Psoas muscle (tissue), 8 donors: ENCODE results near the gene ADGRG3. TPM values are rescaled to one million over a fixed set of nuclear protein-coding genes. Genes with fewer than 3 reads are reported as not detected.
A peak's percentile ranks its signal among the peaks of the same experiment; 100 is the strongest.

Experiments
- ATAC-seq, 4 donors: fragments of 200-7000 bp; cut with Tn5 transposase; one replicate each; pipeline ENCODE4 v1.9.1; 2020; ENCODE audit warnings: moderate library complexity in 3 of 4, mild to moderate bottlenecking in 2 of 4
- DNase-seq, 2 donors: peaks; one replicate each; pipeline ENCODE4 v3.0.0-alpha.2; 2020
- H3K27ac ChIP-seq: fragments of 200-600 bp; one replicate; pipeline ENCODE4 v1.8.0; 2022
- H3K27me3 ChIP-seq, 3 donors: fragments of 200-600 bp in 1 of 3; one replicate each; pipeline versions ENCODE4 v1.6.1 to v1.8.0; 2013 to 2022; ENCODE audit warnings: low read length in 2 of 3, mild to moderate bottlenecking in 2 of 3, moderate library complexity in 1 of 3; ENCODE audit not compliant: insufficient read depth in 3 of 3
- H3K36me3 ChIP-seq, 2 donors: fragments of 200-600 bp in 1 of 2; one replicate each; pipeline versions ENCODE4 v1.6.1 to v1.8.0; 2013 to 2022; ENCODE audit warnings: low read depth in 1 of 2, mild to moderate bottlenecking in 1 of 2, moderate library complexity in 1 of 2; ENCODE audit not compliant: insufficient read depth in 1 of 2
- H3K4me1 ChIP-seq: fragments of 200-600 bp; one replicate; pipeline ENCODE4 v1.8.0; 2022
- H3K4me3 ChIP-seq: fragments of 200-600 bp; one replicate; pipeline ENCODE4 v1.8.0; 2022; ENCODE audit warnings: mild to moderate bottlenecking
- H3K9me3 ChIP-seq: fragments of 200-600 bp; one replicate; pipeline ENCODE4 v1.8.0; 2022
- CTCF ChIP-seq: fragments of 200-600 bp; IDR thresholded peaks from one replicate; pipeline ENCODE4 v1.8.0; 2022; ENCODE audit warnings: antibody characterized with exemption
- WGBS, 3 donors: extraction: QIAGEN DNeasy Blood & Tissue Kit; methylation state at CpG; one replicate each; pipeline versions ENCODE4 v1.1.6 to v1.1.7; 2013; 5-methylcytosine and 5-hydroxymethylcytosine counted together
- intact Hi-C, 2 donors: fragments of 100-400 bp; cut with DNase I; formaldehyde crosslinking; loops; one replicate each; pipeline versions ENCODE4 v1.11.0 to v1.14.2; 2022
- polyA plus RNA-seq, 3 donors: library from polyadenylated mRNA; stranded (reverse); fragments of 200-250 nt; gene quantifications; one replicate each; pipeline ENCODE4 v1.2.3, GENCODE V29; 2013
- total RNA-seq, 4 donors: library from RNA; stranded (reverse); fragmentation: NEBNext Ultra II Directional in 2 of 4; extraction: Animal tissue kit (Norgen Biotek cat#: 25700) in 2 of 4; gene quantifications; one replicate each; pipeline versions ENCODE4 v1.2.1 to v1.2.4, GENCODE V29; 2021 to 2023
- donor health status: healthy with polysubstance abuse.
- donor health status: DM: no; HTN: no; CAD: no; lungs with moderate emphysema.
- donor health status: Bipolar disorder and iron deficiency.
- donor health status: healthy.
- donor health status: DM: yes; HTN: yes; CAD: no.
- donor health status: DM: no; HTN: no; CAD: no.
- donor health status: DM: no; HTN: no; CAD: no.
- donor health status: DM: yes; HTN: yes; CAD: no.

ADGRG3 gene
- total and polyA plus RNA-seq, 7 donors = 0.16 to 0.57 (median 0.31) TPM

DNA sequence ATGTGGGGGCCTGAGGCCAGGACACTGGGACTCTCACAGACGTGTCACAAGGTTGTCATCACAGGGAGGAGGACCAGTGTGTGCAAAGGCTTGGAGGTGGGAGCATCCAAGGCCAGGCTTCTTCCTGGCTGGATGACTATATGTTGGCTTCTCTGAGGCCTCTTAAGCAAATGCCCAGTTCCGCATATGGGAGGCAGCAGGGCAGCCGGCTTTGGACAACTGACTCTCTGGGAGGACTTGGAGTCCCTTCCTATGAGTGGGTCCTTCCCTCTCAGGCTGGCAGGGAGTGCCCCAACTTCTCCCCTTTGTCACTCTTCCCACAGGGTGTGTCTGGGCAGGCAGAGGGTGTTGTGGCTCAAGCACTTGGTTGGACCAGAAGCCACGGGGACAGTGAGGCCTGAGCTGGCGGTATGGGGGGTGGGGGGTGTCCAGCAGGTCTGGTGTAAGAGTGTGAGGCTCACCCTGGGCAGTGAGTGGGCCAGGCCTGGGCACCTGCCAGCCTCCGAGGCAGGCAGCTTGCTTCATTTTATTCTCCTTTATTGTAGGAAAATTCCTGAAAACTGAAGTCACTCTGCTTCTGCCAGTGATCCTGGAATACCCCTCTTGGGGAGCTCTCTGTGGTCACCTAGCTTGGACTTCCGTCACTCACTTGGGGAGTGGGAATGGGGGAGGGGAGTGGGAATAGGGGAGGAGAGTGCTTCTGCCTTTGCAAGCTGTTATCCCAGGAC lies 24.8 kb upstream of the ADGRG3 start:
- Histone ChIP-seq H3K27ac (no peak overlapping the region), H3K4me3 (no peak overlapping the region), H3K36me3 (no peaks in the 10 kb centered on the region), H3K27me3 (peaks cover 0 to 10% (median 0%) of the 10 kb centered on the region in 3 donors), H3K9me3 (no peaks in the 10 kb centered on the region), H3K4me1 (no peaks in the 10 kb centered on the region)
- WGBS, 3 donors = 41 to 55% (median 54%) methylated on average over 7 of the region's 7 CpGs
- DNase-seq = no peak
- no peak for TF ChIP-seq CTCF
- intact Hi-C loops = no loop called here
- no peak for ATAC-seq

GRCh38 chr16:57643910-57644309 lies 24.2 kb upstream of the ADGRG3 start:
- Histone ChIP-seq H3K27me3 (peaks cover 0 to 5% (median 0%) of the 10 kb centered on the region in 3 donors), H3K4me3 (no peak overlapping the region), H3K27ac (no peak overlapping the region), H3K9me3 (no peaks in the 10 kb centered on the region), H3K4me1 (no peaks in the 10 kb centered on the region), H3K36me3 (no peaks in the 10 kb centered on the region)
- ATAC-seq (no peak), DNase-seq (no peak)
- 60 to 65% (median 62%) methylated on average over 9 of the region's 9 CpGs for WGBS, 3 donors
- no peak for TF ChIP-seq CTCF
- intact Hi-C loops = no loop called here

GRCh38 chr16:57644383-57645014 lies 23.6 kb upstream of the ADGRG3 start:
- ATAC-seq (no peak), DNase-seq (no peak)
- Histone ChIP-seq H3K27me3 (peaks cover 0 to 5% (median 0%) of the 10 kb centered on the region in 3 donors), H3K36me3 (no peaks in the 10 kb centered on the region), H3K4me3 (no peak overlapping the region), H3K4me1 (no peaks in the 10 kb centered on the region), H3K9me3 (no peaks in the 10 kb centered on the region), H3K27ac (no peak overlapping the region)
- no peak for TF ChIP-seq CTCF
- WGBS, 3 donors = 86 to 93% (median 86%) methylated on average over 11 of the region's 11 CpGs
- intact Hi-C loops = loop anchor here (5.0 kb wide), 2 partner anchors 52 to 67 kb away; no protein-coding TSS in a partner anchor

DNA sequence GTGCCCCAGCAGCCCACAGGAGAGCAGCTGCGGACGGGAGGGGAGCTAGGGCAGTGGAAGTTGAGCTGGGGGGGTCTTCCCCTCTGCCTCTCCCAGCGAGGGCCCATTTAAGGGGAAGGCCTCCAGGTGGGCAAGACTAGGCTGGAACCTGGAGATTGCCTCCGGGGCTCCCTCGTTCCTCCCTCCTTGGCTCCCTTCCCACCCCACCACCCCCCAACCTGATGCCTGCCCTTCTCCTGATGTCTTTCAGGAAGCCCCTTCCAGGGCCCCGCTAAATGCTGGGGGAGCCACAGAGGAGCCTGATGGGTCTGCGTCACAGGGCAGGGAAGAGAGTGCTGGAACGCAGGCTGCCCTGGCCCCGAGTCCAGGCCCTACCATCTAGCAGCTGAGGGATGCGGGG lies 22.9 kb upstream of the ADGRG3 start:
- Histone ChIP-seq H3K9me3 (no peaks in the 10 kb centered on the region), H3K27me3 (peaks cover 0 to 5% (median 0%) of the 10 kb centered on the region in 3 donors), H3K36me3 (no peaks in the 10 kb centered on the region), H3K4me1 (no peaks in the 10 kb centered on the region), H3K4me3 (no peak overlapping the region), H3K27ac (peak overlapping the region; percentile 53)
- WGBS, 3 donors = 27 to 42% (median 35%) methylated on average over 8 to 10 of the region's 10 CpGs
- ATAC-seq (no peak), DNase-seq (no peak)
- intact Hi-C loops = loop anchor here (5.0 kb wide), 2 partner anchors 53 to 68 kb away; no protein-coding TSS in a partner anchor
- no peak for TF ChIP-seq CTCF
